ENCODE data around the gene TANGO6. TPM values are rescaled to one million over a fixed set of nuclear protein-coding genes. Genes with fewer than 3 reads are reported as not detected.

Gene TANGO6
- total and polyA plus RNA-seq, 7 donors = 5.3 to 16.2 (median 12.5) TPM

DNA sequence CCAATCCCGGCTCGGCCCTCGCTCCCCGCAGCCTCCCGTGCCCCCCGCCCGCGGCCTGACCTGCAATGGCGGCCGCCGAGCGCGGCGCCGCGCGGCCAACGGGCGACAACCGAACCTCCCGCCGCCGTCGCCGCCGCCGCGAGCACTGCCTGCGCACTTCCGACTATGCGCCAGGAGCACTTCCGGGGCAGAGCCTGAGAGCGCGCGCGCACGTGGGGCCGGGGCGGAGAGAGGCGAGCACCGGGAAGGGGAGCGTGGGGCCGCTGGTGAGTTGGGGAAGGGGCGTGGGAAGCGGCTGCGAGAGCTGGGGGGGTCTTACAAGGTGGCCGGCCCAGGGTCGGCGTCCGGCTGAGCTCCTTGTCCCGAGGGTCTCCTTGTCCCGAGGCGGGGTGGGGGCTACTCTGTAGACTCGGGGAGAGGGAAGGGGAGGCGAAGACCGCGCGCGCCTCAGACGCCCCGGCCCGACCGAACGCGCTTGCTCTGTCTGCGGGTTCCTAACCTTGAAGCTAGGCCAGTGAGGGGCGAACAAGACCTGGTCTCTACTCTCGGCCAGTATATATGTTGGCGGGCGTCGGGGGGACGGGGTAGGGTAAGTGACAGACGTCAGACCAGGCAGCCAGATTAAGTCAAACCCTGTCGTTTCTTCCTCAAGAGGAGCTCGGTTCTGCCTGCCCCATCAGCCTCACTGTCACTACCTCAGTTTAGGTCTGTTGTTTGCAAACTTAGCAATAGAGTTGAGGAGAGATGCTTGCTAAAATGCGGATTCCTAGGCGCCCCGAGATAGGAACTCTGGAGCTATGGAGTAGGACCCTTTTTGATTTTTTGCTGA lies 289.3 kb downstream of the TANGO6 start, which contains the start of the genes CHTF8 and UTP4:
Gene CHTF8 (minus strand): TSS at position 165 of the 829 bp plus-strand sequence. CDS start 11,130 bp downstream, outside the sequence.
Gene UTP4 (plus strand): TSS at position 226 of the 829 bp plus-strand sequence. CDS start 811 bp downstream, outside the sequence.
- peaks cover 0 to 33% of the 10 kb centered on the region in 2 donors for H3K36me3 ChIP-seq (ENCODE audit: insufficient read depth in 1 of 2, low read depth in 1 of 2)
- H3K4me1 ChIP-seq = peaks cover 17% of the 10 kb centered on the region
- no peak for TF ChIP-seq CTCF (IDR thresholded peaks at IDR 0.05)
- peak within 1 kb of the TSS; percentile 94 for H3K4me3 ChIP-seq
- no peaks in the 10 kb centered on the region for H3K27me3 ChIP-seq (ENCODE audit: insufficient read depth in 3 of 3, low read length in 2 of 3)
- ATAC-seq (peak; percentile 95 to 97 (median 96)), DNase-seq (peak; percentile 89 to 94)
- intact Hi-C loops (cut with DNase I) = loop anchor here in 1 of 2 donors (5.0 kb wide), 1 partner anchor 605 kb away; no protein-coding TSS in a partner anchor
- 1% methylated on average over 49 to 78 of the region's 78 CpGs for WGBS, 3 donors
- peak within 1 kb of the TSS; percentile 90 for H3K27ac ChIP-seq
- no peaks in the 10 kb centered on the region for H3K9me3 ChIP-seq

- 30 to 36% (median 36%) methylated on average over 5 of the region's 5 CpGs for WGBS, 3 donors
- H3K36me3 ChIP-seq (ENCODE audit: insufficient read depth in 1 of 2, low read depth in 1 of 2) = peaks cover 3 to 38% of the 10 kb centered on the region in 2 donors
- no peak for ATAC-seq
- H3K27ac ChIP-seq = no peak overlapping the region
- intact Hi-C loops (cut with DNase I) = loop anchor here in 1 of 2 donors (5.0 kb wide), 1 partner anchor 606 kb away; no protein-coding TSS in a partner anchor
- H3K9me3 ChIP-seq = no peaks in the 10 kb centered on the region
- no peaks in the 10 kb centered on the region for H3K27me3 ChIP-seq (ENCODE audit: insufficient read depth in 3 of 3, low read length in 2 of 3)
- H3K4me1 ChIP-seq = peaks cover 17% of the 10 kb centered on the region
- no peak for TF ChIP-seq CTCF (IDR thresholded peaks at IDR 0.05)
- peak overlapping the region; percentile 94 for H3K4me3 ChIP-seq
- no peak for DNase-seq
These were observed 290.1 kb downstream of the TANGO6 start for GRCh38 chr16:69133373-69133954.

Other genes with a start within 250 kb of the TANGO6 start
- gene CDH3, start 198.2 kb upstream of the TANGO6 start, total RNA-seq = not detected
- under 1 TPM in 2 of 3 donors, not detected in 1; 0.05 to 0.21 TPM for gene CDH3, start 198.2 kb upstream of the TANGO6 start, polyA plus RNA-seq
- under 1 TPM in 2 of 4 donors, not detected in 2; 0.24 to 0.63 TPM for gene CDH1, start 106.2 kb upstream of the TANGO6 start, total RNA-seq
- gene CDH1, start 106.2 kb upstream of the TANGO6 start, polyA plus RNA-seq = under 1 TPM; 0.04 to 0.09 (median 0.06) TPM